GM12878 (cell line): Measurements from ENCODE around the gene MCUB. TPM values are rescaled to one million over a fixed set of nuclear protein-coding genes. Genes with fewer than 3 reads are reported as not detected.

ENCODE experiments used
- ATAC-seq: fragments of 200-7000 bp; cut with Tn5 transposase; 3 replicates; pipeline ENCODE4 v1.9.1; 2020; ENCODE audit warnings: mild to moderate bottlenecking, moderate library complexity
- BruUV-seq: library from RNA; stranded (reverse); fragments of 400-500 nt; replicated peaks from 2 replicates; lab custom pipeline; 2021; lab: Mats Ljungman, UMichigan
- CTCF ChIA-PET: fragments of 300-600 bp; sonication (Branson Sonifier 250); formaldehyde crosslinking; extraction: SDS; loops from one replicate; lab custom pipeline; 2021; ENCODE audit warnings: inconsistent platforms; lab: Yijun Ruan, JAX
- POLR2A ChIA-PET: fragments of 350-600 bp; formaldehyde crosslinking; extraction: SDS; loops from one replicate; lab custom pipeline; 2021; ENCODE audit warnings: inconsistent platforms; lab: Charles Lee
- RAD21 ChIA-PET: fragments of 300-600 bp; sonication (Branson Sonifier 250); formaldehyde crosslinking; loops from one replicate; lab custom pipeline; 2023; ENCODE audit warnings: antibody characterized with exemption; ENCODE audit not compliant: unreplicated experiment; lab: Charles Lee
- SMC1A ChIA-PET: fragments of 300-600 bp; sonication (Branson Sonifier 250); formaldehyde crosslinking; loops from one replicate; lab custom pipeline; 2023; ENCODE audit not compliant: unreplicated experiment, uncharacterized antibody; lab: Charles Lee
- DNase-seq: peaks from one replicate; pipeline ENCODE4 v3.0.0-alpha.2; 2011; ENCODE audit warnings: low read depth, low spot score
- FAIRE-seq: peaks from 3 replicates; lab custom pipeline; 2011; peaks lifted over from hg19 to GRCh38; lab: Jason Lieb, UNC
- H2AFZ ChIP-seq: 2 replicates; pipeline ENCODE4 v1.6.0; 2011; ENCODE audit warnings: low read depth, low read length, control low read depth; ENCODE audit not compliant: control insufficient read depth
- H3K27ac ChIP-seq: 2 replicates; pipeline ENCODE4 v1.5.1; 2011; ENCODE audit warnings: control low read depth; ENCODE audit not compliant: control insufficient read depth, insufficient read depth
- H3K27me3 ChIP-seq, 2 experiments: replicated peaks in 1 of 2; 2 replicates each; pipeline versions ENCODE4 v1.6.0 to v1.6.1; 2011; ENCODE audit warnings: low read length in 1 of 2; ENCODE audit not compliant: control insufficient read depth in 2 of 2, insufficient read depth in 2 of 2
- H3K36me3 ChIP-seq, 2 experiments: 2 replicates each; pipeline ENCODE4 v1.5.1; 2011; ENCODE audit warnings: low read length in 1 of 2; ENCODE audit not compliant: control insufficient read depth in 2 of 2, insufficient read depth in 2 of 2
- H3K4me1 ChIP-seq: 2 replicates; pipeline ENCODE4 v1.6.1; 2011; ENCODE audit warnings: mild to moderate bottlenecking, low read length, moderate library complexity, mixed read lengths; ENCODE audit not compliant: control insufficient read depth, insufficient read depth
- H3K4me2 ChIP-seq: 2 replicates; pipeline ENCODE4 v1.6.0; 2011; ENCODE audit warnings: control low read depth; ENCODE audit not compliant: control insufficient read depth, insufficient read depth
- H3K4me3 ChIP-seq: fragments of 200-600 bp; sonication (generic); 2 replicates; pipeline ENCODE4 v1.5.1; 2016
- H3K79me2 ChIP-seq: 2 replicates; pipeline ENCODE4 v1.6.0; 2011; ENCODE audit warnings: low read length; ENCODE audit not compliant: control insufficient read depth, insufficient read depth
- H3K9ac ChIP-seq: 2 replicates; pipeline ENCODE4 v1.8.0; 2011; ENCODE audit warnings: low read length, control low read depth, mixed read lengths; ENCODE audit not compliant: control insufficient read depth, insufficient read depth
- H3K9me3 ChIP-seq: replicated peaks from 3 replicates; pipeline ENCODE4 v1.5.1; 2011; ENCODE audit warnings: mild to moderate bottlenecking, low read length; ENCODE audit not compliant: control insufficient read depth, insufficient read depth
- H4K20me1 ChIP-seq: 2 replicates; pipeline ENCODE4 v1.6.0; 2011; ENCODE audit not compliant: control insufficient read depth, insufficient read depth
- CBFB ChIP-seq: IDR thresholded peaks from 2 replicates; pipeline ENCODE4 v1.6.1; 2016; ENCODE audit warnings: antibody characterized with exemption, low read depth
- ETV6 ChIP-seq, 2 experiments: fragments of 450-650 bp in 1 of 2; IDR thresholded peaks in 1 of 2; conservative IDR thresholded peaks in 1 of 2; 2 replicates each; pipeline ENCODE4 v1.6.1; 2014; ENCODE audit warnings: antibody characterized with exemption in 1 of 2, borderline replicate concordance in 1 of 2, low read depth in 1 of 2, mild to moderate bottlenecking in 1 of 2, moderate library complexity in 1 of 2
- GABPA ChIP-seq: IDR thresholded peaks from 2 replicates; pipeline ENCODE4 v1.6.1; 2014; ENCODE audit warnings: antibody characterized with exemption, low read depth, mild to moderate bottlenecking, inconsistent platforms
- IKZF1 ChIP-seq: fragments of 450-650 bp; conservative IDR thresholded peaks from 2 replicates; pipeline ENCODE4 v1.6.1; 2017; ENCODE audit warnings: antibody characterized with exemption, mild to moderate bottlenecking
- MTA3 ChIP-seq: IDR thresholded peaks from 2 replicates; pipeline ENCODE4 v1.6.1; 2012; ENCODE audit warnings: low read length, inconsistent platforms, borderline replicate concordance
- RAD21 ChIP-seq: IDR thresholded peaks from 2 replicates; pipeline ENCODE4 v1.6.1; 2011; ENCODE audit warnings: mild to moderate bottlenecking, low read depth, low read length, moderate library complexity; ENCODE audit not compliant: insufficient read depth
- RBBP5 ChIP-seq: fragments of 200-600 bp; sonication (generic); conservative IDR thresholded peaks from 2 replicates; pipeline ENCODE4 v1.6.1; 2016
- REST ChIP-seq: IDR thresholded peaks from 2 replicates; pipeline ENCODE4 v1.6.1; 2012; ENCODE audit warnings: mild to moderate bottlenecking, low read depth, low read length
- STAT3 ChIP-seq: IDR thresholded peaks from 2 replicates; pipeline ENCODE4 v1.6.1; 2011; ENCODE audit warnings: low read depth, low read length, improper control_type of control experiment
- TAF1 ChIP-seq: IDR thresholded peaks from 2 replicates; pipeline ENCODE4 v1.6.1; 2011; ENCODE audit warnings: mild to moderate bottlenecking, low read depth, low read length, borderline replicate concordance
- USF1 ChIP-seq: IDR thresholded peaks from 2 replicates; pipeline ENCODE4 v1.6.1; 2011; ENCODE audit warnings: borderline replicate concordance, low read depth, mild to moderate bottlenecking, moderate library complexity, mixed read lengths, low read length; ENCODE audit not compliant: insufficient read depth; ENCODE audit errors: extremely low read length
- ZBED1 ChIP-seq: IDR thresholded peaks from 2 replicates; pipeline ENCODE4 v1.6.1; 2016; ENCODE audit warnings: borderline replicate concordance
- ZBTB33 ChIP-seq: fragments of 450-650 bp; IDR thresholded peaks from 2 replicates; pipeline ENCODE4 v1.6.1; 2017; ENCODE audit warnings: mild to moderate bottlenecking
- WGBS: methylation state at CpG from one replicate; pipeline ENCODE4 v1.1.6; 2016; ENCODE audit warnings: low lambda C conversion rate; ENCODE audit not compliant: insufficient replicate concordance, insufficient coverage; ENCODE audit errors: missing lambda C conversion rate; 5-methylcytosine and 5-hydroxymethylcytosine counted together
- in situ Hi-C: fragments of 300-500 bp; cut with MboI; formaldehyde crosslinking; loops from 9 replicates; pipeline ENCODE4 v1.14.3; 2018; ENCODE audit warnings: mixed read lengths
- intact Hi-C: fragments of 100-400 bp; cut with micrococcal nuclease; formaldehyde crosslinking; loops from one replicate; pipeline ENCODE4 v1.14.2; 2022; ENCODE audit not compliant: unreplicated experiment
- polyA plus RNA-seq, 11 experiments: library from polyadenylated mRNA; depleted of rRNA in 4 of 11; unstranded in 6 of 11; stranded (reverse) in 5 of 11; fragments of >200 nt; fragmentation: Nextera tagmentation in 4 of 11; fragmentation: Illumina TruSeq in 1 of 11; extraction: Ambion mirVana in 4 of 11; extraction: Trizol in 1 of 11; gene quantifications; 1 replicate in 1 of 11; 2 replicates in 10 of 11; pipeline versions ENCODE4 v1.2.1 to v1.2.3, GENCODE V29; 2011 to 2016; ENCODE audit warnings: inconsistent platforms in 2 of 11, missing spikeins in 2 of 11, low read depth in 1 of 11
- total RNA-seq, 4 experiments: library from RNA; depleted of rRNA in 3 of 4; stranded (reverse); fragments of >200 nt in 3 of 4; fragmentation: Illumina TruSeq in 1 of 4; extraction: Trizol in 1 of 4; gene quantifications; 2 replicates each; pipeline versions ENCODE4 v1.2.1 to v1.2.3, GENCODE V29; 2013 to 2021

The MCUB gene
- total and polyA plus RNA-seq, 10 of the 15 experiments (the other 5 are each of a cell fraction or from before 2014, with no cell fraction given), result 4.7 to 63.7 (median 39.4) TPM

GRCh38 chr4:109624536-109624935, 64.5 kb downstream of the MCUB start:
- no peaks in the 10 kb centered on the region for H3K36me3 ChIP-seq
- 98% methylated on average over 2 of the region's 2 CpGs for WGBS
- DNase-seq, result no peak
- SMC1A ChIA-PET, result no interaction called here
- POLR2A ChIA-PET, result no interaction called here
- no peak overlapping the region for H2AFZ ChIP-seq
- no peaks in the 10 kb centered on the region for H3K9me3 ChIP-seq
- intact Hi-C loops, result no loop called here
- H3K4me1 ChIP-seq, result no peaks in the 10 kb centered on the region
- no peak for TF ChIP-seq RBBP5
- TF ChIP-seq USF1, result no peak
- no peak for TF ChIP-seq ZBTB33
- TF ChIP-seq GABPA, result no peak
- TF ChIP-seq RAD21, result no peak
- TF ChIP-seq STAT3, result no peak
- no peak for TF ChIP-seq ZBED1
- TF ChIP-seq IKZF1, result no peak
- no peak for TF ChIP-seq REST
- no peak for TF ChIP-seq MTA3
- TF ChIP-seq CBFB, result no peak
- TF ChIP-seq TAF1, result no peak
- no peak for TF ChIP-seq ETV6 (conservative IDR thresholded peaks at IDR 0.05 in 1 of 2, IDR thresholded peaks at IDR 0.05 in 1 of 2; ENCODE audit: borderline replicate concordance in 1 of 2, low read depth in 1 of 2)
- RAD21 ChIA-PET, result no interaction called here
- H3K27ac ChIP-seq, result no peak overlapping the region
- ATAC-seq, result no peak
- H3K79me2 ChIP-seq, result no peaks in the 10 kb centered on the region
- no peak overlapping the region for H3K4me3 ChIP-seq
- no peaks in the 10 kb centered on the region for H3K27me3 ChIP-seq
- in situ Hi-C loops, result no loop called here
- no peak for FAIRE-seq
- CTCF ChIA-PET, result no interaction called here
- H4K20me1 ChIP-seq, result no peaks in the 10 kb centered on the region
- no peak overlapping the region for H3K4me2 ChIP-seq
- H3K9ac ChIP-seq, result no peak overlapping the region
- no TSS peak for BruUV-seq
